Endothelial cell of umbilical vein (primary cell): ENCODE data around the gene BTG1.

Experiments
- EZH2 ChIP-seq: IDR thresholded peaks from 2 replicates; pipeline ENCODE4 v1.6.1; 2012; ENCODE audit warnings: borderline replicate concordance, low read depth, mild to moderate bottlenecking, moderate library complexity, low read length, inconsistent platforms; ENCODE audit not compliant: severe bottlenecking
- FOS ChIP-seq: IDR thresholded peaks from 2 replicates; pipeline ENCODE4 v1.6.1; 2011; ENCODE audit warnings: mild to moderate bottlenecking, low read length, moderate library complexity, borderline replicate concordance; ENCODE audit not compliant: insufficient read depth
- MYC ChIP-seq: IDR thresholded peaks from one replicate; pipeline ENCODE4 v1.6.1; 2011; ENCODE audit warnings: mild to moderate bottlenecking, low read depth, low read length
- POLR2A ChIP-seq: IDR thresholded peaks from 2 replicates; pipeline ENCODE4 v1.6.1; 2012; ENCODE audit warnings: low read depth, mild to moderate bottlenecking, control low read depth, low read length
- POLR2AphosphoS5 ChIP-seq: IDR thresholded peaks from 2 replicates; pipeline ENCODE4 v1.6.1; 2012; ENCODE audit warnings: low read depth, mild to moderate bottlenecking, control low read depth, low read length, moderate library complexity; ENCODE audit not compliant: insufficient read depth
- TF ChIP-seq, protein P1 (sequence below), 2 donors: IDR thresholded peaks; 1 replicate in 1 of 2; 2 replicates in 1 of 2; pipeline ENCODE4 v1.5.1; 2011; ENCODE audit warnings: low read length in 2 of 2, mild to moderate bottlenecking in 2 of 2, moderate library complexity in 2 of 2, control low read depth in 1 of 2, inconsistent platforms in 1 of 2, low read depth in 1 of 2; ENCODE audit not compliant: insufficient read depth in 1 of 2; ENCODE audit errors: extremely low read depth in 1 of 2
- TF ChIP-seq, protein P2 (sequence below): IDR thresholded peaks from 2 replicates; pipeline ENCODE4 v1.6.1; 2011; ENCODE audit not compliant: insufficient read depth, insufficient read length

DNA sequence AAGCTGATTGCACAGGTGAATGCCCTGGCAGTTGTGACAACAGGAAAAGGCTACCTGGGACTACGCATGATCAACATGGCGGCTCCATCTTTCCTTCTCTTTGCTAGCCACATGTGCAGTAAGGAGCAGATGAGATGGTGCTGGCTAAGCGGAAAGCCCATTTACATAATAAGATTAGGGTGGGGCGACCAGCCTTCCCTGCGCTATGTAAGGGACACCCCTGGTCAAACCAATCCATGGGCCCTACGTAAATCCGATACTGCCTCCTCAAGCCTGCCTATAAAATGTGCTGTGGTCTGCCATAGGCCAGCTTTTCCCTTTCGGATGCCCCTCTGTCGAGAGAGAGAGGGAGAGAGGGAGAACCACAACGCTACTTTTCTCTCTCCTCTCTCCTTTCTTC is 31.0 kb upstream of the BTG1 start:
- TF ChIP-seq, protein P1, sequence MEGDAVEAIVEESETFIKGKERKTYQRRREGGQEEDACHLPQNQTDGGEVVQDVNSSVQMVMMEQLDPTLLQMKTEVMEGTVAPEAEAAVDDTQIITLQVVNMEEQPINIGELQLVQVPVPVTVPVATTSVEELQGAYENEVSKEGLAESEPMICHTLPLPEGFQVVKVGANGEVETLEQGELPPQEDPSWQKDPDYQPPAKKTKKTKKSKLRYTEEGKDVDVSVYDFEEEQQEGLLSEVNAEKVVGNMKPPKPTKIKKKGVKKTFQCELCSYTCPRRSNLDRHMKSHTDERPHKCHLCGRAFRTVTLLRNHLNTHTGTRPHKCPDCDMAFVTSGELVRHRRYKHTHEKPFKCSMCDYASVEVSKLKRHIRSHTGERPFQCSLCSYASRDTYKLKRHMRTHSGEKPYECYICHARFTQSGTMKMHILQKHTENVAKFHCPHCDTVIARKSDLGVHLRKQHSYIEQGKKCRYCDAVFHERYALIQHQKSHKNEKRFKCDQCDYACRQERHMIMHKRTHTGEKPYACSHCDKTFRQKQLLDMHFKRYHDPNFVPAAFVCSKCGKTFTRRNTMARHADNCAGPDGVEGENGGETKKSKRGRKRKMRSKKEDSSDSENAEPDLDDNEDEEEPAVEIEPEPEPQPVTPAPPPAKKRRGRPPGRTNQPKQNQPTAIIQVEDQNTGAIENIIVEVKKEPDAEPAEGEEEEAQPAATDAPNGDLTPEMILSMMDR (IDR thresholded peaks at IDR 0.05; ENCODE audit: extremely low read depth in 1 of 2, insufficient read depth in 1 of 2, low read depth in 1 of 2, low read length in 2 of 2), result no peak
- TF ChIP-seq POLR2A (no peak), FOS (no peak), EZH2 (no peak), MYC (no peak), POLR2AphosphoS5 (no peak)
- TF ChIP-seq, protein P2, sequence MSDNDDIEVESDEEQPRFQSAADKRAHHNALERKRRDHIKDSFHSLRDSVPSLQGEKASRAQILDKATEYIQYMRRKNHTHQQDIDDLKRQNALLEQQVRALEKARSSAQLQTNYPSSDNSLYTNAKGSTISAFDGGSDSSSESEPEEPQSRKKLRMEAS, result no peak
